PFSK-1 (cell line): ENCODE measurements around the gene LRRC47.

ENCODE experiments used
- POLR2AphosphoS5 ChIP-seq: IDR thresholded peaks from 2 replicates; pipeline ENCODE4 v1.6.1; 2012; ENCODE audit warnings: low read depth, mild to moderate bottlenecking, control low read depth, low read length, moderate library complexity
- REST ChIP-seq, 2 experiments: IDR thresholded peaks; 2 replicates each; pipeline versions ENCODE4 v1.6.1 to v1.8.0; 2011 to 2012; ENCODE audit warnings: low read depth in 2 of 2, low read length in 2 of 2, control low read depth in 1 of 2, inconsistent platforms in 1 of 2, mild to moderate bottlenecking in 1 of 2, moderate library complexity in 1 of 2; ENCODE audit not compliant: insufficient read depth in 1 of 2
- TAF1 ChIP-seq: IDR thresholded peaks from 2 replicates; pipeline ENCODE4 v1.6.1; 2012; ENCODE audit warnings: low read length, control low read depth, borderline replicate concordance; ENCODE audit not compliant: insufficient read depth

GRCh38 chr1:3762151-3762872, 34.0 kb downstream of the LRRC47 start:
- TF ChIP-seq TAF1 (no peak), REST (IDR thresholded peaks at IDR 0.05; ENCODE audit: insufficient read depth in 1 of 2, low read depth in 2 of 2, low read length in 2 of 2) (no peak), POLR2AphosphoS5 (no peak)
